K562 (cell line): ENCODE results near the gene MAML3. TPM values are rescaled to one million over a fixed set of nuclear protein-coding genes. Genes with fewer than 3 reads are reported as not detected.

ENCODE experiments used
- ATAC-seq: fragments of 200-7000 bp; cut with Tn5 transposase; 3 replicates; pipeline ENCODE4 v1.9.1; 2020; ENCODE audit warnings: moderate library complexity
- BruUV-seq: library from RNA; stranded (reverse); fragments of 400-500 nt; replicated peaks from 2 replicates; lab custom pipeline; 2021; lab: Mats Ljungman, UMichigan
- CTCF ChIA-PET: fragments of 300-600 bp; formaldehyde crosslinking; extraction: SDS; loops from one replicate; lab custom pipeline; 2021; ENCODE audit warnings: low intra/inter-chr PET ratio; lab: Yijun Ruan, JAX
- POLR2A ChIA-PET: fragments of 300-600, 350-650 bp; sonication (Branson Sonifier 250); formaldehyde crosslinking; extraction: SDS; loops from one replicate; lab custom pipeline; 2021; ENCODE audit warnings: antibody characterized with exemption, inconsistent platforms; lab: Yijun Ruan, JAX
- DNase-seq, 4 experiments: peaks; one replicate each; pipeline versions ENCODE4 v3.0.0 to v3.0.0-alpha.2; 2011 to 2018; ENCODE audit warnings: low spot score in 3 of 4, mixed read lengths in 3 of 4; ENCODE audit errors: extremely low read depth in 1 of 4
- FAIRE-seq: peaks from 2 replicates; lab custom pipeline; 2011; peaks lifted over from hg19 to GRCh38; lab: Jason Lieb, UNC
- H2AFZ ChIP-seq: 2 replicates; pipeline ENCODE4 v1.6.0; 2011; ENCODE audit warnings: low read depth, low read length, control low read depth, inconsistent platforms
- H3K27ac ChIP-seq: fragments of 200-600 bp; 3 replicates; pipeline ENCODE4 v1.8.0; 2011; ENCODE audit warnings: low read depth, mild to moderate bottlenecking, control low read depth, inconsistent platforms, low read length, moderate library complexity, mixed read lengths; ENCODE audit errors: extremely low read depth
- H3K27me3 ChIP-seq, 2 experiments: fragments of 300-600 bp in 1 of 2; 2 replicates in 1 of 2; 3 replicates in 1 of 2; pipeline versions ENCODE4 v1.6.0 to v1.8.0; 2011; ENCODE audit warnings: inconsistent platforms in 2 of 2, low read length in 2 of 2, mild to moderate bottlenecking in 1 of 2, mixed read lengths in 1 of 2, moderate library complexity in 1 of 2; ENCODE audit not compliant: control insufficient read depth in 2 of 2, insufficient read depth in 2 of 2
- H3K36me3 ChIP-seq: fragments of 300-600 bp; 3 replicates; pipeline ENCODE4 v1.8.0; 2011; ENCODE audit warnings: mild to moderate bottlenecking, low read length, inconsistent platforms; ENCODE audit not compliant: control insufficient read depth, insufficient read depth
- H3K4me1 ChIP-seq, 2 experiments: fragments of 200-600 bp in 1 of 2; replicated peaks in 1 of 2; 2 replicates in 1 of 2; 3 replicates in 1 of 2; pipeline versions ENCODE4 v1.5.1 to v1.8.0; 2011; ENCODE audit warnings: inconsistent platforms in 2 of 2, low read length in 2 of 2, mild to moderate bottlenecking in 1 of 2, mixed read lengths in 1 of 2, moderate library complexity in 1 of 2; ENCODE audit not compliant: control insufficient read depth in 2 of 2, insufficient read depth in 2 of 2
- H3K4me2 ChIP-seq: 2 replicates; pipeline ENCODE4 v1.6.1; 2011; ENCODE audit warnings: low read length, control low read depth, inconsistent platforms, mixed read lengths; ENCODE audit not compliant: insufficient read depth
- H3K4me3 ChIP-seq: fragments of 200-600 bp; sonication (generic), shearing (Covaris generic); 2 replicates; pipeline ENCODE4 v1.5.1; 2016; ENCODE audit warnings: control low read depth, inconsistent platforms
- H3K79me2 ChIP-seq: fragments of 200-600 bp; 3 replicates; pipeline ENCODE4 v1.8.0; 2011; ENCODE audit warnings: low read length, inconsistent platforms; ENCODE audit not compliant: control insufficient read depth, insufficient read depth
- H3K9ac ChIP-seq, 2 experiments: 2 replicates each; pipeline versions ENCODE4 v1.6.0 to v1.6.1; 2011; ENCODE audit warnings: low read depth in 2 of 2, low read length in 2 of 2, control low read depth in 1 of 2, inconsistent platforms in 1 of 2, mild to moderate bottlenecking in 1 of 2, mixed read lengths in 1 of 2; ENCODE audit not compliant: insufficient read depth in 1 of 2
- H3K9me1 ChIP-seq: one replicate; pipeline ENCODE4 v1.6.0; 2011; ENCODE audit warnings: inconsistent platforms, mild to moderate bottlenecking, low read length, moderate library complexity; ENCODE audit not compliant: control insufficient read depth, insufficient read depth
- H3K9me3 ChIP-seq: replicated peaks from 2 replicates; pipeline ENCODE4 v1.5.1; 2011; ENCODE audit warnings: low read depth, low read length, inconsistent platforms; ENCODE audit not compliant: control insufficient read depth, insufficient read depth
- H4K20me1 ChIP-seq: replicated peaks from 2 replicates; pipeline ENCODE4 v1.6.1; 2011; ENCODE audit warnings: low read length, inconsistent platforms, mixed read lengths; ENCODE audit not compliant: control insufficient read depth, insufficient read depth
- ARID4B ChIP-seq: sonication (generic); formaldehyde crosslinking; IDR thresholded peaks from 2 replicates; pipeline ENCODE4 v1.8.0; 2022; ENCODE audit warnings: mild to moderate bottlenecking, missing genetic modification reagents
- L3MBTL2 ChIP-seq: fragments of 450-650 bp; IDR thresholded peaks from 2 replicates; pipeline ENCODE4 v1.6.1; 2016; ENCODE audit warnings: mild to moderate bottlenecking, moderate library complexity
- ZNF174 ChIP-seq: fragments of 250-450 bp; sonication (Bioruptor Pico); IDR thresholded peaks from 2 replicates; pipeline ENCODE4 v1.4.0; 2020; ENCODE audit warnings: mild to moderate bottlenecking
- WGBS: fragments of 100-300 bp; shearing (Covaris generic); methylation state at CpG from one replicate; pipeline ENCODE4 v1.1.6; 2016; ENCODE audit warnings: low coverage, mixed read lengths; ENCODE audit not compliant: insufficient coverage; ENCODE audit errors: missing lambda C conversion rate; 5-methylcytosine and 5-hydroxymethylcytosine counted together
- in situ Hi-C: fragments of 300-500 bp; cut with MboI; formaldehyde crosslinking; loops from 4 replicates; pipeline ENCODE4 v1.15.0; 2018; ENCODE audit warnings: inconsistent platforms, mixed read lengths
- intact Hi-C: fragments of 100-400 bp; cut with micrococcal nuclease; formaldehyde crosslinking; loops from 2 replicates; pipeline ENCODE4 v1.14.2; 2022
- polyA plus RNA-seq, 8 experiments: library from polyadenylated mRNA; depleted of rRNA in 4 of 8; stranded (reverse) in 5 of 8; unstranded in 3 of 8; fragments of >200 nt; fragmentation: Nextera tagmentation in 2 of 8; fragmentation: Illumina TruSeq in 1 of 8; extraction: Ambion mirVana in 2 of 8; extraction: Trizol in 1 of 8; gene quantifications; 2 replicates each; pipeline versions ENCODE4 v1.2.1 to v1.2.3, GENCODE V29; 2011 to 2014; ENCODE audit warnings: inconsistent platforms in 1 of 8, missing spikeins in 1 of 8
- total RNA-seq, 7 experiments: library from RNA; depleted of rRNA in 6 of 7; stranded (reverse); fragments of >200 nt in 6 of 7; fragmentation: Illumina TruSeq in 2 of 7; extraction: Trizol in 2 of 7; gene quantifications; 2 replicates each; pipeline versions ENCODE4 v1.2.1 to v1.2.3, GENCODE V29; 2011 to 2021; ENCODE audit warnings: low replicate concordance in 1 of 7
- TF ChIP-seq, protein P1 (sequence below), 3 experiments: fragments of 200-800 bp in 1 of 3; sonication (Bioruptor generic) in 1 of 3; sonication (generic) in 1 of 3; formaldehyde crosslinking in 1 of 3; IDR thresholded peaks; 2 replicates each; pipeline versions ENCODE4 v1.6.1 to v1.8.0; 2016 to 2022; ENCODE audit warnings: mild to moderate bottlenecking in 2 of 3, missing compliant biosample characterization in 2 of 3, missing genetic modification characterization in 2 of 3, missing genetic modification reagents in 1 of 3

The MAML3 gene
- total and polyA plus RNA-seq, 9 of the 15 experiments (the other 6 are each of a cell fraction or from before 2014, with no cell fraction given): 0.01 to 0.55 (median 0.25) TPM

DNA sequence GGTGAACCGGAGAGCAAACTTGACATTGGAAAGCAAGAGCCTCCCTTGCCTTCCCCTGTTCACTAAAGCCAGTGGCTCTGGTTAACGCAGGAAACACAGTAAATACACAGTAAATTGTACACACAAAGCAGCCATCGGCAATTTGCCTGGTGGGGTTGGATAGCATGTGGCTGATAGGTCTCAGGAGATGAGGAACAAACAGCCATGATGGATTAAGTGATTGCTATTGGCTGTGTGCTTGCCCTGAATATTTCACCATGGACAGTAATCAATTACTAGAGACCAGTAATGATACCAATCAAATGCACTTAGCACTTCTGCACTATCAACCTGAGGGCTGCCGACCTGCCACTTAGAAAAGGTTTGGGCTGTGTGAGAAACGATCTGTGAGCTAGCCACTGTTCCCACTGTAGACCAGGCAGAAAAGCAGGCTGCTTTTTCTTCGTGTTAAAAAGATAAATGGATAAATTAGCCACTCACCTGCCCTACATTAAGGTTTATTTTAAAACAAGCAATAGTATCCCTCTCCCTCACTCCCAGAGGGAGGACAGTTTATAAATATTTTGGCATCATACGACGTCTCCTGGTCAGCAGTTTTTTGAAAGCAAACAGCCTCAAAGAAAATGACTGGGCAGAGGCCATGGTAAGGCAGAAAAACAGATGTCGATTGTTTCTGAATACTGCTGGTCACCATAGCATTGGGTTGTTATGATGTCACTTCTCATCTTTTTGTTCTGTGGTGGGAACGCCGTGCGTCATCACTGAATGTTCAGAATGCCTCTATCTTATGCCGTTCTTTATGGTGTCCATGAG, 167.1 kb downstream of the MAML3 start (continued):
- TF ChIP-seq, protein P1, sequence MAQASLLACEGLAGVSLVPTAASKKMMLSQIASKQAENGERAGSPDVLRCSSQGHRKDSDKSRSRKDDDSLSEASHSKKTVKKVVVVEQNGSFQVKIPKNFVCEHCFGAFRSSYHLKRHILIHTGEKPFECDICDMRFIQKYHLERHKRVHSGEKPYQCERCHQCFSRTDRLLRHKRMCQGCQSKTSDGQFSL (CRISPR knock-in tag; IDR thresholded peaks at IDR 0.05): no peak
- TF ChIP-seq, protein P1 (tag; IDR thresholded peaks at IDR 0.05): no peak
- TF ChIP-seq ZNF174: no peak

- intact Hi-C loops: no loop called here
- Histone ChIP-seq H3K9me1 (no peaks in the 10 kb centered on the region), H3K36me3 (no peaks in the 10 kb centered on the region), H3K9me3 (no peaks in the 10 kb centered on the region), H4K20me1 (no peaks in the 10 kb centered on the region), H3K27me3 (peaks cover 3 to 12% of the 10 kb centered on the region in 2 experiments; a peak in 3 of 5 replicates), H3K27ac (no peak overlapping the region), H3K79me2 (no peaks in the 10 kb centered on the region), H2AFZ (no peak overlapping the region), H3K4me2 (no peak overlapping the region), H3K9ac (no peak overlapping the region), H3K4me1 (no peaks in the 10 kb centered on the region), H3K4me3 (no peak overlapping the region)
- in situ Hi-C loops: no loop called here
- WGBS: 0% methylated on average over 5 of the region's 5 CpGs
- DNase-seq (no peak), FAIRE-seq (no peak), ATAC-seq (no peak)
- CTCF ChIA-PET: no interaction called here
- no TSS peak for BruUV-seq
- POLR2A ChIA-PET: no interaction called here
- no peak for TF ChIP-seq L3MBTL2
- no peak for TF ChIP-seq ARID4B (CRISPR knock-in tag)
Measured at GRCh38 chr4:139986106-139986505, 167.9 kb downstream of the MAML3 start.
